Daoy (cell line): ENCODE measurements around the gene ADAMTSL2. TPM values are rescaled to one million over a fixed set of nuclear protein-coding genes. Genes with fewer than 3 reads are reported as not detected.

Source experiments
- DNase-seq: peaks from one replicate; pipeline ENCODE4 v3.0.0-alpha.2; 2015; ENCODE audit warnings: low read depth
- total RNA-seq: library from RNA; depleted of rRNA; stranded (reverse); fragments of >200 nt; shearing (Covaris generic); gene quantifications from 2 replicates; pipeline ENCODE4 v1.2.3, GENCODE V29; 2014

The ADAMTSL2 gene
- total RNA-seq, 1 experiment from 2014 or later, result not detected

DNA sequence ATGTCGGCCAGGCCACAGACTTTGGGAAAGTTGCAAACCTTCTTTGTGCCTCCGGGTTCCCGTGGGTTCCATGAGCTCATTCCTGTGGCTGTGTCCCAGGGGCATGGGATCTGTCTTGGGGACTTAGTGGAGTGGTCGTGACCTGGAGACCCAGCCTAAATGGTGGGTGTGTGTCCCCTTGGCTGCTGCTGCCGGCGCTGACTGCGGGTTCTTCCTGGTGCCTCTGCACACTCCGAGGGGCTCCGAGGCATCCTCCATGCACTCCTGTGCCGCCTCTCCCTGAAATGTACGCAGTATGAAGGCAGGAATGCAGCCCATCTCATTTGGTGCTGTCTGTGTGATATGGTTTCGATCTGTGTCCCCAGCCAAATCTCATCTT is 34.6 kb upstream of the ADAMTSL2 start:
- DNase-seq, result no peak

DNA sequence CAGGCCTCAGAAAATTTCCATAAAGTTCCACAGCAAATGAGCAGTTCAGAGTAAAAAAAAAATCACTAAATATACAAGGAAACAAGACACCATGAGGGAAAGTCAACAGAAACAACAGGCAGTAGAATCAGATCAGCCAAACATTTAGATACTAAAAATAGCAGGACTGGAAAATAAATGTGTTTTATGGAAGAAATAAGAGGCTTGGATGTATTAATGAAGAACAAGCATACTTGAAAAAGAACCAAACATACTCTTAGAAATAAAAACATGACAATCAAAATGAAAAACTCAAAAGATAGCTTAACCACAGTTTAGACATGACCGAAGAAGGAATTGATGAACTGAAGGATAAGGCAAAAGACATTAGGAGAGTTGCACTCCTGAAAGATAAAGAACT is 32.4 kb upstream of the ADAMTSL2 start:
- no peak for DNase-seq

DNA sequence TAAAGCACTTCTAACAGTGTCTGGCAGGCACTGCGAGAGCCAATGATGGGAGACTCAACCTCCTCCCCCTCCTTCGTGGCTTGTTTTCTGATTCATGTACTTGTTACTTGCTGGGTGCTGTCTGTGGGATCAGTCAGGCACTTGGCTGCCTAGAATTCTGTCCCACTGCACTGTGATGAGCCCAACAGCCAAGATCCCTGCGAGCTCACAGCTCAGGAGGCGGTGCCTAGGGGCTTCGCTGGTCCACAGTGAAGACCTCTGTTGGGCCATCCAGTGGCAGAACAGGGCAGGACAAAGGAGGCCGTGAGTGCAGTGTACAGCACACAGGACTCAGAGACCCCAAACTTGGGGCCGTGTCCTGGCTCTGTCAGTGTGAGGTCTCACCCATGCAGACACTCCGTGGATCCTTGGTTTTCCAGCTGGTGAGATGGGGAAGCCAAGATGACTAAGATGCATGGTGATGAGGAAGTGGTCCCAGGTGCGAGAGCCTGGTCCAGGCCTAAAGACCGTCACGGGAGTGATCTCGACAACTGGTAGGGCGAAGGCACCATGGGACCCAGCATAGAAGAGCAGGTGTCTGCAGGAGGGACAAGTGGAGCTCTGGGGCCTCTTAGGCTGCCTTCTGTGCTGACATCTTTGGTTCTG is 29.2 kb upstream of the ADAMTSL2 start:
- no peak for DNase-seq

DNA sequence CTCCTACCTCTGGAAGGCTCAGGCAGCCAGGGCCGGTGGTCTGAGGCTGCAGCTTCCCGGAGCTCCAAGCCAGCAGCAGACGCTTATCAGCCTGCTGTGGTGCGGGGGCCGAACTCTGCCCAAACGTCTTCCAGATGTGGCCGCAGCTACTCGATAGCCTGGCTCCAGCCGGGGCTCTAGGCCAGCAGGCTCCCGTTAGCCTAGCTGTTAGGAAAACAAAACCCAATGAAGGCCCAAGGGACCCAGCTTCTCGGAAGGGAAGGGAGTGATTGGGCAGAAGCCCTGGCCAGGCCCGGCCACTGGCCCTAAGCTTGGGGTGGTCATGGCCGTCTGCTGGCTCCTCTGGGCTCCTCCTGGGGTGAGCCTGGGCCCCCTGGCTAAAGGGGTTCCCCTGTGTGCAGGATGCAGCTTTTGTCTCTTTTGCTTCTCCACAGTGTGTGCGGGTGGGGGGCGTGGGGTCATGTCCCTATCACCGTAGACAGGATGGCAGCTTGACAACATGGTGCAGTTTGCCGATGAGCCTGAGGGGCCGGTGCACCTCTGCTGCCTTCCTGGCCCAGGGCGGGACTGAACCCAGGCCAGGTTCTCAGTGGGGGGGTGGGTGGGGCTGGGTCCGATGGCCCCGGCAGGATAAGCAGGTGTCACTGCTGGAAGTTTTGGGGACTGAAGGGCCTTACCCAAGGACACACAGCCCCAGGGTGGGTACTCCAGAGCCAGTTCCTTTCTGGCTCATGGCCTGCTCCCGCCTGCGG is 28.4 kb upstream of the ADAMTSL2 start:
- DNase-seq, result peak; percentile 37

DNA sequence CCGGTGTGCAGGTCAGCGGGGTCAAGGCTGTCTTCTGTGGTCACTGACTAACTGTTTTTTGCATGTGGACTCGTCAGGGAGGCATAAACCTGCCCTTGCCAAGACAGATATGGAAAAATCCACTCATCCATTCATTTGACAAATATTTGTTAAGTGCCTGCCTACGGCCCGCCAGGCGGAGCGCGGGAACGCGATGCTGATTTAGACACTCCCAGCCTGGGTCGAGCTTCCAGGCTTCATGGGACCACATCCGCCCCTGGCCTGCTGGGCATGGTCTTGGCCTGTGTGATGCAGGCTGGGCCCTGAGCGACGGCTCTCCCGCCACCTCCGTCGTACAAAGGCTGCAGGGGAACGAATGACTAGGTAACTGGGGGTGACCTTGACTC is 27.9 kb upstream of the ADAMTSL2 start:
- peak; percentile 86 for DNase-seq

DNA sequence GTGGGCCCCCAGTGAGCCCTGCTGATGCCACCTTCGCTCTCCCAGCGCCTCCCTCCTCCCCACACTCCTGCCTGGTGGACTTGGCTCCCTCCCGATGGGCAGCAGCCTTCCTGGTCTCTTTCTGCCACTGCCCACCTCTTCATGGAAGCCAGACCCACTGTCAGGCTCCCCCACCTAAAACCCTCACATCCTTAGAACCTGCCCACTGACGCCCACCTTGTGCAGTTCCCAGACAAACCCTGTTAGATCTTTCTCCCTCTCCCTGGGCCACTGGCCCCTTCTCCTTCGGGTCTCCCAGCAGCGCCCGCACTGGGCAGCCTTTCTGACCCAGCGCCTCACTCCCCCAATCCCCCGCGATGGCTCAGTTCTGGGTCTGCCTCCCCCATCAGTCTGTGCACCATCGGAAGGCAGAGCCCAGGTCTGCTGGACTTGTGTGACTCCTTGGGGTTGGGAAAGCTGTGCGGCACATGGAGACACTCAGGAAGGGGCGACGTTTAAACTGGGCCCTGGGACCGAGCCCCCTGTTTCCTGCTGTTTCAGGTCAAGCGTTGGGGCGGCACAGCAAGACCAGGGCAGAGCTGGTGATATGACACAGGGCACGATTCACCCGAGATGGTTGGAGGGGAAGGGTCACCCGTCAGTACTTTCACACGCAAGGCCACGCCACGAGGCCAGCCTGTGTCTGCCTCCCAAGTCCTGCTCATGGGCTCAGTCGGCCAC is 27.1 kb upstream of the ADAMTSL2 start:
- no peak for DNase-seq

DNA sequence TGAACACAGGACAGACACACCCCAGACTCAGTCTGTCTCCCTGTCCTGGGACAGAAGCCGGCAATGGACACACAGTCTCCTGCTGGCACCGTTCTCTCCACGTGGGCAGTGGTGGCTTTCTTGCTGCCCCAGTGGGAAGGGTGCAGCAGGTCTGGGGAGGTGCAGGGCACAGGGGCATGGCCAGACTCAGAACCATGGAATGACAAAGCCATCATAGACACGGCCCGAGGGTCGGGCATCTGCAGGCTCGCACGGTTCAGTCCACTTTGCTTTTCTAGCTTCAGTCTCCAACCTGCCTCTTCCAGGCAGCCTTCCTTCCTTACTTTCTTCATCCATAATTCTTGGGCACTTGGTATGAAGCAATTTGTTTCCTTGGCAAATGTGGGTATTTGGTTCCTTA is 26.5 kb upstream of the ADAMTSL2 start:
- no peak for DNase-seq

DNA sequence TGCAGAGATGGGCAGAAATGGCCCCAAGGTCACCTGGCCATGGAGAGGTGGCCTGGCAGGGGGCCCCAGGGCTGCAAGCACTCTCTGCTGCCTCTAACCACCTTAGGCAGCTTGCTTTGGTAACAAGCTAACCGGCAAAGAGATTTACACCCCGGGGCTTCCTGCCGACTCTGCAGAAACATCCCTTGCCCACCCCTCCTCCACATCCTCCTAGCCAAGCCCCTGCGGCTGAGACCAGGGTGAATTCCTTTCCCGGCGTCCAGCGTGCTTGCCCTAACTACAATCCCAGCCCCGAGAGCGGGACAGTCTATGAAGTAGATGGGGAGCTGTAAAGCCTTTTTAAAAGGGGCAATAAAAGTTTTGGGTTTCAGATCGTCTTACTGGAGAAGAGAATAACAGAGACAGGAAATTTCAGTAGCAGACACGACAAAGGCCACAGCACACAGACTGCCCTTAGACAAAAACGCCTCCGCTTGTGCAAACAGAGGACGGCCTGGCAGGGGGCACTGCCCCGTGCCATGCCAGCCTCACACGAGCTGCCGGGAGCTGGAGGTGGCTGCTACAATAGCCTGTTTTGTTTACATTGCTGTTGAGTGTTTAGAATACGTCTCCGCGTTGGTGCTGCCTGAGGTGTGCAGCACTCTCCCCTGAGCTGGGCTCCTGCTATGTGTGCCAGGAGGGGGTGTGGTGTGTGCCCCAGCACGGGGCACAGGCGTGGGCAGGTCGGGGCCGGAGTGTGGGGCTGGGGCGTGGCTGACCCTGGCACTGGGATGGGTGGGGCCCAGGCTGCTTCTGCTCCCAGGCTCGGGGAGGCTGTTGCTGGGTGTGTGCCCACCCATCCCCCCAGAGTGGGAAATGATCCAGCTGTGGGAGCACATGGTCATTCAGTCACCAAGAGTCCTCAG is 25.1 kb upstream of the ADAMTSL2 start:
- DNase-seq, result peak; percentile 44

DNA sequence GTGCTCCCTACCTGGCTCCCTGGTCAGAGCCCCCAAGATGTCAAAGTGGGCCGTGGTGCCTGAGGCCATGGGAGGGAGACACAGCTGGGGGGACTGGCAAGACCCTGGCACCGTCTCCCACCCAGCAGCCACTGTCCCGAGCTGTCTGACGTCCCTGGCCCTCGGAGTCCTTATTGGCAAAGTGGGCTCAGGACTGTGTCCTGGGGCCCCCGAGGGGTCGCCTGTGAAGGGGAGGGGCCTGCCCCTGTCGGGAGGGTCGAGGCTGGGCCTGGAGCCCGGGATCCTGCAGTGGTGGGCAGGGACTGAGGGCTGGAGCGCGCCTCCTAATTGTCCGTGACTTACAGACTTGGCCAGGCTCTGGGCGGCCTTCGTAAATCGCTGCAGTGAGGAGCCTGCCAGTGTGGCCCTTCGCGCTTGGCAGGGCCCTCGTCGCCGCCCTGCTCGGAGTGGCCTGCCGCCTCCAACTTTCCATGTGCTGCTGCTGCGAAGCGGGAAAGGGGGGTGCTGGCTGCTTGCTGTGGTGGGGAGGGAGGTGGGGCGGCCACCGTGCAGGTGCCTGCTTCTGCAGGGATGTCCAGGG is 23.5 kb upstream of the ADAMTSL2 start:
- DNase-seq, result no peak

DNA sequence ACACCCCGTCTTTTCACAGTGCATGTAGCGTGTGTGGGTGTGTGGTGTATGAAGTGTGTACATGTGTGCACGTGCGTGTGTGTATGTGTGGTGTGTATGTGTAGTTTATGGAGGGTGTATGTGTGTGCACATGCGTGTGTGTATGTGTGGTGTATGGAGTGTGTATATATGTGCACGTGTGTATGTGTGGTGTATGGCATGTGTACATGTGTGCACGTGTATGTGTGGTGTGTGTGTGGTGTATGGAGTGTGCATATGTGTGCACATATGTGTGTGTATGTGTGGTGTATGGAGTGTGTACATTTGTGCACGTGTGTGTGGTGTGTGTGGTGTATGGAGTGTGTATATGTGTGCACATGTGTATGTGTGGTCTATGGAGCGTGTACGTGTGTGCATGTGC is 22.9 kb upstream of the ADAMTSL2 start:
- no peak for DNase-seq

DNA sequence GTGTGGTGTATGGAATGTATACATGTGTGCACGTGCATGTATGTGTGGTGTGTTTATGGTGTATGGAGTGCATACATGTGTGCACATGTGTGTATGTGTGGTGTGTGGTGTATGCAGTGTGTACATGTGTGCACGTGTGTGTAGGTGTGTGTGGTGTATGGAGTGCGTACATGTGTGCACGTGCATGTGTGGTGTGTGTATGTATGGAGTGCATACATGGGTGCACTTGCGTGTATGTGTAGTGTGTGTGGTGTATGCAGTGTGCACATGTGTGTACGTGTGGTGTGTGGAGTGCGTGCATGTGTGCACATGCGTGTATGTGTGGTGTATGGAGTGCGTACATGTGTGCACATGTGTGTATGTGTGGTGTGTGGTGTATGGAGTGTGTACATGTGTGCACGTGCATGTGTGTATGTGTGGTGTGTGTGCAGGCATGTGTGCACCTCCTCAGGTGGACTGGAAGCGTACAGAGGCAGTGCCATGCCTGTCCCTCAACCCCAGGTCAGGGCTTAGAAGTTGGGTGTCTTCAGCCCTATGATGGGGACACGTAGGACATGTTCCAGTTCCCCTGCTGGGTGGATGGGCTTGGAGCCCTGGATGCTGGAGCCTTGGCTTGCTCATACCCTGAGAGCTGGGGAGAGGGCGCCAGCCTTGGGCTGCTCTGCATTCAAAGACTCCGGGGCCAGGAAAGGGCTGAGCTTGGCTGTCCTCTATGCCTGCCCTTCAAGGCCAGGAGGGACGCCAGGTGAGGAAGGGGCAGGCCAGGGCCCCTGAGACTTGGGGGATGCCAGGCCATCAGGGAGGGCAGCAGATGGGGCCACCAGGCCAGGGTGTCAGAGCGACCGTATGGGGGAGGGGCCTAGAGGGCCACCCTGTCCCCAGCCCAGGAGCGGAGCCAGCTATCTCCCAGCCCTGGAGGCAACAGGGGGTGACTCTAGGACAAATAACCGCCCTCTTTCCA is 22.0 kb upstream of the ADAMTSL2 start:
- DNase-seq, result no peak

DNA sequence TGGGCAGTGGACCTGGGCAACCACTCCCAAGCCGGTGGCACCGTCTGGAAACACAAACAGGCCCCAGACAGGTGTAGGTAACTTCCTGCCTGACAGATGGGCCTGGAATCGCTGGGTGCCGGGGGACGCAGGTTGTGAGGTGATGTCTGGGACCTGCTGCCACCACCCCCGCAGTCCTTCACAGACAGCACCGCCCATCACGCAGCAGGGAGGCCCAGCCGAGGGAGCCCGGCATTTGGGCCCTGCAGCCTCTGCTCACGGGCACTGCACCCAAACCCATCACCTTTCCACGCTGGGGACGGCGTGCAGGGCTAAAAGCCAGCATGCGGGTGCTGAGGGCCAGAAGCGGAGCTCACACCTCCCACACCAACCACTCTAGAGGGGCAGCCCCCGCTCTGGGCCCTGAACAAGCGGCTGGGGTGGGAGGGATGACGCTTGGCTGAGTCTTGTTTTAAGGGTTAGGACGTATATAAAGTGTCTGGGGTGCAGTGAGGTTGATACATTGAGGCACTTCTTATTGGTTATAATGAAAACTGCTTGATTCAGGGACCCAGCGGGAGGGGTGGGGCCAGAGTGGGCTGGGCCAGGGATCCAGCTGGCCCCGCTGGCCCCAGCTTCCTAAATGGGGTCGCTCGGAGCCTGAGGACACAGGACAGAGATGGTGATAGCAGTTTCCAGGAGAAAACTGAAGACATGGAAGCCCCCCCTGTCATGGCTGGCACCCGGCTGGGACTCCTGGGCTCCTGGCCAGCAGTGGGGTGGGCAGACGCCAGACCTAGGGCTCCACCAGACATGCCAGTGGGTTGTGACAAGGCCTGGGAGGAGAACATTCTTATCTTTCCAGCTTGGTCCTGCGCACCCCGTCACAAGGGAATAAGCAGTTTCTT is 21.0 kb upstream of the ADAMTSL2 start:
- DNase-seq, result no peak

DNA sequence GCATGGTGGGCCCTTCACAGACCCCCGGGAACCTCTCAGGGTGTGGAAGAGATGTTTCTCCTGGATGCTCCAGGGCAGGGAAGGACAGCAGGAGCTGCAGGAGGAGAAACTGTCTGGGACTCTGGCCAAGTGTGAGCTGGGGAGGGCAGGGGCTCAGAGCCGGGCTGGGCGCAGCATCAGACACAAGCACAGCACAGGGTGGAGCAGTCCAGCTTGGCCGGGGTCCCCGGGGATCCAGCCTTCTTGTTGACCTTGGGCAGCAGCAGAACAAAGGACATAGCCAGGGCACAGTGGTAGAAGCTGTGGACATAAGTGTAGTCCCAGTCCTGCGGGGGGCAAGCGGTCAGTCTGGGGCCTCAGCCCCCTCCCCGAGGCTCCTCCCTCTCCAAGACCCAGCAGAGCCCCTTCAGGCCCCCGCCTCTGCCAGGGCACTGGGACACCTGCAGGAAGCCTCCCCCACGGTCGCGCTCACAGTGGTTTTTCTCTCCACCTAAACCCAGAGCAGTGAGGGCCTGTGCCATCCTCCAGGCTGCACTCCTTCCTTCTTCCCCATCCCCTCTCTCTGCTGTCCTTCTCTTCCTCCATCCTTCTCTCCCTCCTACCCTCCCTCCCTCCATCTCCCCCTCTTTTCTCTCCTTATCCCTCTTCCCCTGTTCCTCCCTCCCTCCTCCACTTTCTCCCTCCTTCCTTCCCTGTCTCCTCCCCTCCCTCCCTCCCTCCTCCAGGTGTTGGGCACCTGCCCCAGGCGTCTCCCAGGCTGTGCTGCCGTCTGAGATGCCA is 19.9 kb upstream of the ADAMTSL2 start:
- no peak for DNase-seq

DNA sequence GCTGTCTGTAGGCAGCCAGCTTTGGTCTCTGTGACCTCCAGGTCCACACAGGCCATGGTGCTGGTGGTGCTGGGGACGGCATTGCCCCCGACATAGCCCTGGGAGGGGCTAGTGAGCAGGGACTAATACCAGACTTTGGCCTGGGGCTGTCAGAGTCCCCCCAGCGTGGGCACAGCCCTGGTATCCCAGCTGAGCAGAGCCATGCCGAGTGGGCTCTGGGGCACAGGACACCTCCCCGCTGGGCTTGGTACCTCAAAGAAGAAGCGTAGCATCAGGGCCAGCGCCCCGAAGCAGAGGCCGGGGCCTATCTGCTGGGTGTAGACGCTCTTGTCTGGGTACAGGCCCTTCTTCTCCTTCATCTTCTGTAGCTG is 19.3 kb upstream of the ADAMTSL2 start:
- no peak for DNase-seq

DNA sequence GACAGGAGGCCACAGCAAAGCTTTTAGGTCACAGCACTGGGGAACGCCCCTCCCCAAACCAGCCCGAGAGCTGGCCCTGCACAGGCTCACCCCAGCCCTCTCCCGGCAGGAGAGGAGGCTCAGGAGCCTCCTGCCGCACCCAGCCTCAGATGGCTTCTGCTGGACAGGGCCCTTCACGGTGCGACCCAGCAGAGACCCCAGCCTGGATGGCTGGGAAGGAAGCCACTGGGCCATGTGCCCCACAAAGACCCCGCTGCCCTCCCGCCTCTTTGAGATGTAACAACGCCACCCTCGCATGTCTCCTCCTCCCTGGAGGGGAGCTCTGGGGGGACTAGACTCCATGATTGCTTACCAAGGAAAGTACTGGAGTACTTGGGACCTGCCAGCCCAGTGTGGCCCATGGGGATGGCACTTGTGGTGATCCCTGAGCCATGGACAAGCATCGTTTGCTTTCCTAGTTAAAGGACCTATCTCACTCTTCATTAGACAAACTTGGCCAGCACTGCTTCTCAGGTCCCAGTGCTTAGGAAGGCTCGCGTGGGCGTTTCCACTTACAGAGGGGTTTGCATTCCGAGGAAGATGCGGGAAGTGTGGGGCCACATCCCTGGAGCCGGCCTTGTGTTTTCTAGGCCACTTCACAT is 18.8 kb upstream of the ADAMTSL2 start:
- DNase-seq, result no peak

DNA sequence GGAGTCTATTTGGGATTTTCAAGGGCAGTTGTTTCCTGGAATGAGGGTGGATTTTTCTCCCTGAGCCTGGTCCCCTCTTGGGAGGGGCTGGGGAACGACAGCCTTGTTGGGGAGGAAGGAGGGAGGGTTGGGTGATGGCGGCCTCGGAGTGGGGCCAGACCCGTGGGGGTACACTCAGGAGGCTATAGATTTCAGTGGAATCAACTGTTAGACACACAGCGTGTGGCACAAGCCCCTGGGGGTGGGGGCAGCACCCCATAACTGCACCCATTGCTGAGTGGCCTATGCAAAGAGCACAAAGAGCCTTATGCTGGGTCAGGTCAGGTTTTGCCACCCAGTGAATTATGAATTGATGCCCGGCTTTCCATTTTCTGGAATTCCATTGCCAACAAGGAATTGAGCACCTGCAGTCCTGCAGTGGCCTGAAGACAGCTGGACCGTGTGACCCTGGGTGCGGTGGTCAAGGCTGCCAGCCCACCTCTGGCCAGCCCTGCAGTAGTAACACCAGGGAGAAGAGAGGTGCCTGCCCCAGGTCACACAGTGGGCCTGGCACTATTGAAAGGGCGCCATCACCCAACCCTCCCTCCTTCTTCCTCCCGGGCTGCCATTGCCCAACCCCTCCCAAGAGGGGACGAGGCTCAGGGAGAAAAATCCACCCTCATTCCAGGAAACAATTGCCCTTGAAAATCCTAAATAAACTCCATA is 18.1 kb upstream of the ADAMTSL2 start:
- DNase-seq, result no peak

DNA sequence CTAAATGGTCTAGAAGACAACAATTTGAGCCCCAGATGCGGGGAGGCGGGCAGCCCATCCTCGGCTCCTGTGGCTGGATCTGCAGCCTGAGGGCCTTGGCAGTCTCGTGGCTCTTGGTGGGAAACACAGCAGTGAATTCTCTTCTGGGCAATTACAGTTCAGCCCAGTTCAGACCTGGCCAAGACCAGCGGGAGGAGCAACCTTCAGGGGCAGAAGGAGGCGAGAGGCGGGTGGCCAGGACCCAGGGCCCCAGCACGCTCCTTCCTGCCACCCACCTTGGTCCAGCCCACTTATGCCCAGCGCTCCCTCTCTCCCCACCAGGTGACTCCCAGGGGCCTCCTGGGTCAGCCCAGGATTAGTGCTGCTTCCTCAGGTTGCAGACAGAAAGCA is 17.5 kb upstream of the ADAMTSL2 start:
- no peak for DNase-seq

DNA sequence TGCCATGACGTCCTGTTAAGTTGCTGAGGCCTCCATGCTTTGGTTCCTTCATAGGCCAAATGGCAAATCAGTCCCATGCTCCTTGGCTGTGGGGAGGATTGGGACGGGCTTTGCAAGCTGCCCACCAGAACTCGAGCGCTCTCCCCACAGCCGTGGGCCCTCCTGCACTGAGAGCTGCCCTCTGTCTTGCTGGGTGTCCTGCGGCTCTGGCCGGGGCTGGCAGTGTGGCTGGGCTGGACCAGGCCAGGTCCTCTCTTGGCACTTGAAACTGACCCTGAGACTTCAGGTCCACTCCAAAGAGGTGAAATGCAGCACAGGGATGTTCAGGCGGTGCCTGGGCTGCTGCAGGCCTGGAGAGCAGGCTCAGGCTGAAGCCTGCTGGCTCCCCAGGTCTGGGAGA is 16.8 kb upstream of the ADAMTSL2 start:
- DNase-seq, result no peak
